Hematopoietic multipotent progenitor cell (in vitro differentiated cells): ENCODE measurements around the gene CDCP2. TPM values are rescaled to one million over a fixed set of nuclear protein-coding genes. Genes with fewer than 3 reads are reported as not detected.

Source experiments
- DNase-seq, 3 donors: peaks; one replicate each; pipeline ENCODE4 v3.0.0-alpha.2; 2011 to 2015; ENCODE audit warnings: low read depth in 2 of 3, low spot score in 2 of 3
- total RNA-seq: library from RNA; depleted of rRNA; stranded (reverse); fragments of >200 nt; gene quantifications from one replicate; pipeline ENCODE4 v1.2.3, GENCODE V29; 2012

The CDCP2 gene
- total RNA-seq, result under 0.01 TPM

DNA sequence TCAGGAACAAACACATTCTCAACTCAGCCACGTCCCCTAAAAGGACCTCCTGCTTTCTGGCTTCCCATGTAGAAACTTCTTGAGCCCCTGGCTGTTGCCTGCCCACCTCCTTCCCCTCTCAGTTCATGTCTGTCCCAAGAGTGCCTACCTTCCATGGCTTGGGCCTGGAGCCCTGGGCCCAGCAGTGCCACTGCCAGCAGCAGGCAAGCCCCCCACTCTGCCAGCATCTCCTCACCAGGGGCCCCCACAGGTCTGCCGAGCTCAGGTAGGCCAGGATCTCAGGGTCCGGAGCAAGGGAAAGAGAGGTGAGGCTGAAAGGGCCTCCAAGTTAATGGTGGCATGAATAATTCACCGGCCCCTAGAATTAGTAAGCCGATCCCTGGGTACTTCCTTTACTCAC is at the start of gene CDCP2:
Gene CDCP2 (minus strand): TSS at position 305 of the 400 bp plus-strand sequence. CDS start 78 bp downstream, at position 227.
- no peak for DNase-seq

DNA sequence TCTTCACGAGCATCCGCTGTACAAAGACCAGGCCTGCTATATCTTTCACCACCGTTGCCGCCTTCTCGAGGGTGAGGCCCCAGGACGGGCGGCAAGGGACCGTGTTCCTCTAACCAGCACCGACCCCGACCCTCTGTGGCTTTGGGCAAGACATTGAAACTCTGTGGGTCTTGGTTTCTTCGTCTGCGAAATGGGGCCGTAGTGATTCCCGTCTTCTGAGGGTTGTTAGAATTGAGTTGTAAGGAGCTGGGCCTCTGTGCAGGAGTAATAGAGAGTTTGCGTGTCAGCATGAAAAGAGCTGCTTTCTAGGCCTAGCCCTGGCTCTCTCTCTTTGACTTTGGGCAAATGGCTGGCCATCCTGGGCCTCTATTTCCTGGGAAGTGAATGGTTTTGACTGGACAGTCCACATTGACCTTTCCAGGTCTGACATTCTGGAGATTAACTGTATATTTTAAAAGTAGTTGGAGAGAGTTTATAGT is 47.8 kb upstream of the CDCP2 start:
- no peak for DNase-seq

DNA sequence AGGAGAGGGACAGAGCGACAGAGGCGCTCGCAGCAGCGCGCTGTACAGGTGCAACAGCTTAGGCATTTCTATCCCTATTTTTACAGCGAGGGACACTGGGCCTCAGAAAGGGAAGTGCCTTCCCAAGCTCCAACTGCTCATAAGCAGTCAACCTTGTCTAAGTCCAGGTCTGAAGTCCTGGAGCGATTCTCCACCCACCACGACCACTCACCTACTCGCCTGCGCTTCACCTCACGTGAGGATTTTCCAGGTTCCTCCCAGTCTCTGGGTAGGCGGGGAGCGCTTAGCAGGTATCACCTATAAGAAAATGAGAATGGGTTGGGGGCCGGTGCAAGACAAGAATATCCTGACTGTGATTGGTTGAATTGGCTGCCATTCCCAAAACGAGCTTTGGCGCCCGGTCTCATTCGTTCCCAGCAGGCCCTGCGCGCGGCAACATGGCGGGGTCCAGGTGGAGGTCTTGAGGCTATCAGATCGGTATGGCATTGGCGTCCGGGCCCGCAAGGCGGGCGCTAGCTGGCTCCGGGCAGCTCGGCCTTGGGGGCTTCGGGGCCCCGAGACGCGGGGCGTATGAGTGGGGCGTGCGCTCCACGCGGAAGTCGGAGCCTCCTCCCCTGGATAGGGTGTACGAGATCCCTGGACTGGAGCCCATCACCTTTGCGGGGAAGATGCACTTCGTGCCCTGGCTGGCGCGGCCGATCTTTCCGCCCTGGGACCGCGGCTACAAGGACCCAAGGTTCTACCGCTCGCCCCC is 47.1 kb upstream of the CDCP2 start, which contains the start of the genes CYB5RL and MRPL37:
Gene CYB5RL (minus strand): TSS at position 266 of the 754 bp plus-strand sequence. CDS start 4,414 bp downstream, outside the sequence.
Gene MRPL37 (plus strand): TSS at position 403 of the 754 bp plus-strand sequence. CDS start 77 bp downstream, at position 480.
- DNase-seq, result peak; percentile 73 to 97 (median 94)

DNA sequence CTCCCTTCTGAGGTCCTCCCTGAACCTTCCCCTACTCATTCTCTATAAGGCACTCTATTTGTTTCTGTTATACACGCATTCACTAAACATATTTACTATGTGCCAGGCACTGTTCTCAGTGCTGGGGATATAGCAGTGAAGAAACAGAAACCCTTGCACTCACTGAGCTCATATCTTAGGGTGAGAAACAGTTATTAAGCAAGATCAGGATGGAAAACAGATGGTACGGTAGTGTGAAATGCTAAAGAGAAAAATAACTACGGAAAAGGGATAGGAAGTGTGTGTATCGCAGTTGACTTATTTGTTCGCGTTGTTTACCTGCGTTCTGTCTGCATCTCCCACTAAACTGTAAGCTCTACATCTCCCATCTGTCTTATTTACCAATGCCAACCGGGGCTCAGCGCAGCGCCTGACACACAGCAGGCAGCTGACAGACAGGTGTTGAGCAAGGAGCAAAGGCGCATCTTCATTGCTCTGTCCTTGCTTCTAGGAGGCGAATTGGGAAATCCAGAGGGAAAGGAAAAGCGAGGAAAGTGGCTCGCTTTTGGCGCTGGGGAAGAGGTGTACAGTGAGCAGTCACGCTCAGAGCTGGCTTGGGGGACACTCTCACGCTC is 46.5 kb upstream of the CDCP2 start:
- peak in 1 of 3 donors; percentile 6 for DNase-seq

DNA sequence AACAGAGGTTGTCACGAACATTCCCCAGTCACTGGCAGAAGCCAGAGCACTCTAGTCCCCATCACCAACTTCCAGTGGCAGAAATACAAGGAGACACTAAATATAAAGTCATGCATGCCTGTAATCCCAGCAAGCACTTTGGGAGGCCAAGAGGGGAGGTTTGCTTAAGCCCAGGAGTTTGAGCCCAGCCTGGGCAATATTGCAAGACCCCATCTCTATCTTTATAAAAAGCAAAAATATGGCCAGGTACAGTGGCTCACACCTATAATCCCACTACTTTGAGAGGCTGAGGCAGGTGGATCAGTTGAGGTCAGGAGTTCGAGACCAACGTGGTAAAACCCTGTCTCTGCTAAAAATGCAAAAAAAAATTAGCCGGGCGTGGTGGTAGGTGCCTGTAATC is 40.7 kb upstream of the CDCP2 start:
- DNase-seq, result no peak

DNA sequence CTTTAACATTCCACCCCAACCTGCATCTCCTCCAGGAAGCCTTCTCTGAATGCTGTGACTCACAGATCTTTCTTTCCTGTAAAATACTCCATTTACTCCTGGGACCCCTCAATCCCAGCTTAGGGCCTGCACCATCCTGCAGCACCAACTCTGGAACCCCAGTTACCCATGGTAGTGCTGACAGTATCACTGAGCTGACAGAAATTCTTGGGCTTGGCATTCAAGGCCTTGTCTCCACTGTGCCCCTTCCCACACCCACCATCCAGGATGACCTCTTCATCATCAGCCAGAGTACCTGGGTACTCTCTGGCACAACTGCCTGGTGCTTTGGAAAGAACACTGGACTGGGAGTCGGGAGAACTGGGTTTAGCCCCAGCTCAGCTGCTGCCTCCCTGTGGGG is 38.7 kb upstream of the CDCP2 start:
- no peak for DNase-seq

DNA sequence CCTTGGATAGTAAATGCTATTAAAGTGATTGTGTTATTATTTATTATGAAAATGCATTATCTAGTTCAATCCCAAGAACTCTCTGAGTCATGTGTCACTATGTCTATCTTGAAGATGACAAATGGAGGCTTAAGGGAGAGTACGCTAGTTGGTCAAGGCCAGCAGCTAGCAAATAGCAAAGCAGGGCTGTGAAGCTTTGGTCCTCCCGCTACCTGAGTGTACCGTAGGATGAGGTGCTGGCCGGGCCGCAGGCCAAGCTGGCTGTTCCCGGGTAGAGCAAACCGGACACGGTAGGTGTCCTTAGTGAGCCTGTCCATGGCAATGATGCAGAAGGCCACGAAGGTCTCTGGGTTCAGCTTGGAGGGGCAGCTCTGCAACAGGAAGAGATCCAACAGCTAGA is 37.7 kb upstream of the CDCP2 start:
- no peak for DNase-seq

DNA sequence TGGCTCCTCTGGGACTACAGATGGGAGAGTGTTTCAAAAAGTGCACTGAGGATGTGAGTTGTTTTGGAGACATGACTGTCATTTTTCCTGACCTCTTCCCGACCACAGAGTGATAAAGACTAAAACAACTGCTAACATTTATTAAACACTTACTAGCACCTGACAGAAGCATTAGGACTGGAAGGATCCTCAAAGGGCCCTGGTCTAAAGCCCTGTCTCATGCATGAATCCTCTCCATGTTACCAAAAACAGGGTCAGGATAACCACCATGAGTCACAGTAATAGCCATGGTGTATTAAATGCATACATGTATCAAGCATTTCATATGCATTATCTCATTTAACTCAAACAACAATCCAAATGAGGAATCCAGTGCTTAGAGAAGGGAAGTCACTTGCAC is 35.5 kb upstream of the CDCP2 start:
- DNase-seq, result no peak

DNA sequence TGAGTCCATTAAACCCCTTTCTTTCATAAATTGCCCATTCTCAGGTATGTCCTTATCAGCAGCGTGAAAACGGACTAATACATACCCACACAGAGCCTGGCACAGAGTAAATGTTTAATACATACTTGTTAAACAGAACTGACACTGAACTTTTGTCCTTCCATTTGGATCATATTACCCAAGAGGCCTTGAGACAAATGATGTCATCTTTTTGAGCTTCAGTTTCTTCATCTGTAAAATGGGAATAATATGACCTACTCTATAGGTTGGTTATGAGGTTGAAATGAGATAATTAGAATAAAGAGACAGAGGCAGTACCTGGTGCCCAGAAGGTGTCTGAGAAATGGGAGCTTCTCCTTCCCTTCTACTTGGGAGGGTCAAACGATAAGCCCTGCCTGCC is 33.3 kb upstream of the CDCP2 start:
- DNase-seq, result no peak

DNA sequence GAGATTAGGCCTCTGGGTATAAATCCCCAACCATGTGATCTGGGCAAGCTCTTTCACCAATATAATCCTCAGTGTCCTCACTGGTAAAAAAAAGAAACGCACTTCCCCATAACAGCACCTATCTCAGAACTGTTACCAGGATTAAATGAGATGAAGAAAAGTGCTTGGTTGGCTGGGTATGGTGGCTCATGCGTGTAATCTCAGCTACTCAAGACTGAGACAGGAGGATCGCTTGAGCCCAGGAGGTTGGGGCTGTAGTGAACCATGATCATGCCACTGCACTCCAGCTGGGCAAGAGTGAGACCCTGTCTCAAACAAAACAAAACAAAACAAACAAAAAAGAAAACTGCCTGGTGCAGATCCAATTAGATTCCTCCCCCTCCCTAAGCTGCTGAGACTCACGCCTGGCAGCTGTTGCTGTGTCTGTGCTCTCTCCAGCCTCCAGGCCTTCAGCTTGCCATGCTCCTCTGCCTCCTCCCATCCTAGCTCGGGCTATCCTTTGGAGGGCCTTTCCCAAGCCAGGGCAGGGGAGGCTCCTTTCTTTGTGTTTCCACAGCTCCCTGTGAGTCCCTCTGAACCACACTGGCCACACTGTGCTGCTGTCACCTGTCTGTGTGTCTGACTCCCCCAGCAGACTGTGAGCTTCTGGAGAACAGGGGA is 28.0 kb upstream of the CDCP2 start:
- no peak for DNase-seq

DNA sequence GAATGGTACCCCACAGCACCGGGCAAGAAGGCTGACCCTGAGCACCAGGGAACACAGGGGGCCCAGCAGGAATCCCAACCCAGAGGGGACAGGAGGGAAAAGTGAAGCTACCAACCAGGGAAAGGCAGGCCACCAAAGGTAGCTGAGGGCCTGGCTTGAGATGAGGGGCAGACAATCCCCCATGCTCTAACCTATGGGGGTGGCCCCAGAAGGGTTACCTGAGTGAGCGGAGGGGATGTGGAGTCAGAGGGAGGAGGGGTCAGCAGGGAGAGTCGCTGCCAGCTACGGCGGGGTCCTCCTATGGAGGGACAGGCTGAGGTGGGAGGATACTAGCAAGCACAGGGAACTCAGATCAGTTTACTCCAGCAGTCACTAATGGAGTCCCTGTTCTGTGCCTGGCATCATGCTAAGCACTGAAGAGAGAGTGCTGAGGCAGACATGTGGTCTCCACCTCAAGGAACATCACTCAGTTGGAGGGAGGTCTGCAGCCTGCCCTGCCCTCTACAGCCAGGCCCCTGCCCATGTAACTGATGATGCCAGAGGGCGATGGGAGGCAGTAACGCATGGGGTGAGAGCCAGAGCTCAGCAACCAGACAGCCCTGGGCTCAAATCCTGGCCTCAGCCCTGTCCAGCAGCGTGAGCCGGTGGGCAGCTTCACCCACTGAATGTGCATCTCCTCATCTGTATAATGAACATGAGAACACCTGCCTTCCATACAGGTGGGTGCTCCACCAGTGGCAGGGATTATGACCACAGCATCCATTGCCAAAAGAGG is 25.7 kb upstream of the CDCP2 start:
- no peak for DNase-seq

DNA sequence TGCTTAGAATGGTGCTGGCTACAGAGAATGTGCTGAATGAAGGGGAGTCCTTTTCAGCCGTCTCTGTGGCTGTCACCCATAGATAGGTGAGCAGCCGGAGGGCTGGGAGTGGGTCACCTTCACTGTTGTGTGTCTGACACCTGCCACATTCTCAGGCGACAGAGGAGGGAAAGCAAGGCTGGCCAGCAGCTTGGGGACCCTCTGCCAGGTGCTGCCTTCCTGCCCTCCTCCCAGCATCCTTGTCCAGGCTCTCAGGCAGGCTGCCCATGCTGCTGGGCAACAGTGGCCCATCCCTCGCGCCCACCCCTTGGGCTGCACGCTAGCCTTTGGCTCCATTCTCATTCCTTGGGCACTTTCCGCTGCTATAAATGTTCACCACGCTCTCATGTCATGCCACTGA is 24.9 kb upstream of the CDCP2 start:
- no peak for DNase-seq

DNA sequence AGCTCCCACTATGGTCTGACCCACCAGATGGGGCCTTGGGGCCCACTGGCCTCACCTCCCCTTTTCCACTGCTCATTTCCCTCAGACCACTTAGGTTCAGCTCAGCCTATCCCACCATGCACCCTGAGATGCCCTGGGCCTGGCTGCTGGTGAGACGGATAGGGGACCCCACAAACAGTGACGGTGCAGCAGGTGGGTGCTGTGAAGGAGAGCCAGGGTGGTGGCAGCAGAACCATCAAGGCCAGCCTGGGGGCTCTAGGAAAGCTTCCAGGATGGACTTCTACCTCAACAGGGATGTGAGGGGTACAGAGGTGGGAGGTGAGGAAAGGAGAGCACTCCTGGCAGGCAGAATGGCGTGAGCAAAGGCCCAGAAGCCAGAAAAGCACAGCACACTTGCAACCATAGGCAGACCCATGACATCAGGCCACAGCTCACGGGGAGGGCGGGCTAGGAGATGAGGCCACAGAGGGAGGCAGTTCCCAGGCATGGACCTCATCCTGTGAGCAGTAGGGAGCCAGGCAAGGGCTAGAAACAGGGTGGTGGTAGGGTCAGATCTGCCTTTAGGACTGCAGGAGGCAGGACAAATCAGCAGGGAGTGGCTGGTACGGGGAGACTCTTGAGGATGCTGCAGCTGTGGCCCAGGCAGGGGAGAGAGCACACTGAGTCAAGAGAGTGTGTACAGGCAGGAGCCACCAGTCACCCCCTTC is 24.0 kb upstream of the CDCP2 start:
- no peak for DNase-seq

DNA sequence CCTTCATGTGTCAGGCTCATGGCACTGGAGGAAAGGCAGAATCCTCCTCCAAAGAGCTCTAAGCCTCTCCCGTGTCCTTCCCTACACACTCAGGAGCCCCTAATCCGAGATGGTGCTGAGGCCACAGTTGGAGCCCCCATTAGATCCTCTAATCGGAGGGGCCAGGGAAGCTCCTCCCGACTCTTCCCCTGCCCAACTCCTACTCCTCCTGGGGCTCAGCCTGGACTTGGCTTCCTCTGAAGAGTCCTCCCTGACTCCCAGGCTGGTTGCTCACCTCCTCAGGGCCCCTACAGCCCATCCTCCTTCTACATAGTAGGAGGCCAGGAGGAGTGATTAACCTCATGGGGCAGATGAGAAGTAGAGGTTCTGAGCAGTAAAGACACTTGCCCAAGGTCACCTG is 21.3 kb upstream of the CDCP2 start:
- no peak for DNase-seq

DNA sequence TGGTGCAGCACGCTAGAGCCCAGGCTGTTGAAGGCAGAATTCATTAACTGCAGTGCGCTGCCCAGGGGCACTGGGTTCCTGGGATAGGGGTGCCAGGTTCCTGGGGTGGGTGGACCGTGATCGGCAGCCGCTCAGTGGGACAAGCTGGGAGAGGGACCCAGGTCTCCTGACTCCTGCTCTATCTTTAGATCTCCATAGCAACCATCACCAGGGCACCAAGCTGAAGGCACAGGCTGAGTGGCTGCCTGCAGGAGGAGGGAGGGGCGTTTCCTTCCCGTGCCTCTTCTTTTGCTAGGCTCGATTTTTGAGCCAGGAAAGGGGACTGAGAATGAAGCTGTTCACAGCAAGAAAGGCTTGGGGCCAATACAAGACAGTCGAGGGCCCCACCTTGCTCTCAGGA is 20.9 kb upstream of the CDCP2 start:
- DNase-seq, result no peak

DNA sequence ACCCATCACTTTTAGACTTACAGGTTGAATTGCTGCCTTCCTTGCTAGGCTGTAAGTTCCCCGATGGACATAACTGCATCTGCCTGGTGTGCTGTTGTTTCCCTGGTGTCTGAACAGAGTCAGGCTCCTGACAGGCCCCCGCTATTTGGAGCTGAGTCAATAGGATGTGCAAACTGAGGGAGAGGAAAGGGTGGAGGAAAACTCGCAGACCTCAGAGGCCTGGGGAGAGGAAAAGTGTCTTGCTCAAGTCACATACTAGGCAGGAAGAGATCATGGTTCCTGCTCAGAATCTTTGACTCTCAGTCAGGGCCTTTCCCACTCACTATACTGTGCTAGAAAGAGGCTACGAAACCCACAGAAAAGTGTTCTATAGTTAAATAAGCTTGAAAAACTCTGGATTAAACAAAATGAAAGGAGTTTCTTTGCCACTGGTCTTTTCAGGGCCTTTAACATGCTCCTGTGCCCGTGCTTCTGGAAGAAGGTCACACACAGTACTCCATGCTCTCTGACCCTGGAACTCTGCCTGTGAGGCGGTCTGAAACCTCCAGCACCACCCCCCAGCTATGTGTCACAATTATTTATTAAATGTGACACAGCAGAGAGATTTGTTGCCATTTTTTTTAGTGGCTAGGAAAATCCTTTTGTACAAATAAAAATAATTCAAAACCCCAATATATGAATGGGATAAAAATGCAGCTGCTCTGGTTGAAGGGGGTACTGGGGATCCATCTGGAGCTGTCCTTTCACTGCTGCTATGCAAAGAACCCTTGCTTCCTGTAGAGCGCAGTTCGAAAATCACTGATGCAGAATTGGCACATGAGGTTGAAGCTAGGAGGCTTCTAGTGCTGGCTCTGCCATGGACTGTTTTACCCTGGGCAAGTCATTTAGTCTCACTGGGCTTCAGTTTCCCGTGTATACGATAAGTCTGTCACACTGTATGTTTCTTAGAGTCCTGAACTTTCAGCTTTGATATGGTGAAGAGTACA is 20.1 kb upstream of the CDCP2 start:
- peak in 1 of 3 donors; percentile 1 for DNase-seq

DNA sequence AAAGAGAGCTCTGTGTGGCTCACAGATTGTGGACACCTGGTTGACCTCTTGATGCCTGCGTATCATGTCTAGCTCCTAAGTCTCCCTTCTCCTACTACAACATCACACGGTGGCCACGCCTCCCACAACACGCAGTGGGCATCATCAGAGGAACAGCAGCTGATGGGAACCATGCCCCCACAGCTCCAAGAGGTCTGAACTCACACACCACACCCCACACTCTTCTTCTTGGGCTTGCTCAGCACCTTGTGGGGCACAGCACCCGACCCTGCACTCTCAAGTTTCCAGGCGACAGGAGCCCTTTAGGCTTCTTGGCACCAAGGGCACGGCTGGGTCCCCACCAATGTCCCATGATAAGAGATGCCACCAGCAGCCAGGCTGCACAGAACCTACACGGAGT is 18.8 kb upstream of the CDCP2 start:
- DNase-seq, result no peak

DNA sequence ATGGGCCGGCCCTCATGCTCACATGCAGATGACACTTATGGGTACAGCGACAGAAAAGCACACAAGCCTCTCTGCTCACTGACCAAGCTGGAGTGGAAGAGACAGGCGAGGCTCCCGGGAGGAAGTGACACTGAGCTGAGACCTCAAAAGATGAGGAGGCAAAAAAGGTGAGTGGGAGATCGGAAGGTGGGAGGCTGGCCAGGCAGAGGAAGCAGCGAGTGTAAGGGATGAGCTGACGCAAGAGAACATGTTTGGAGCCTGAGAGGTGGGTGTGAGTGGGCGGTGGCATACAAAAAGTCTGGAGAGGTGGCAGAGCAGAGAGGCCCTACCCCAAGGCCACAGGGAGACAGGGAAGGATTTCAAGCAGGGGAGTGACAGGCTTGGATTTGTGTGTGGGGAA is 18.2 kb upstream of the CDCP2 start:
- no peak for DNase-seq

DNA sequence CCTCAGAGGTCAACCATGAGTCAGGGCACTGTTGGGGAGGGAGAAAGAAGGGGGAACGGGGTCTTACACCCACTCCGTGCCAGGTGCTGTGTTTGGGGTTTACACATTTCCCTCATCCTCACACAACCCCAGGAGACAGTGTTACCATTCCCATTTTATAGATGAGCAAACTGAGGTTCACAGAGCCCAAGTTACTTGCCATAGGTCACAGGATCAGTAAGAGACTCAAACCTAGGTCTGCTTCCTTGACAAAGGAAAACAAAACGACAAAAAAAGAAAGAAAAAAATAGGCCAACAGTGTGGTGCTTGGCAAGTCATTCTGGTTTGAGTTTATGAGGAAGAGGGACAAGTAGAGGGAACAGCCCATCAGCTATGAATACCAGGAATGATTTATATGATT is 16.3 kb upstream of the CDCP2 start:
- DNase-seq, result no peak
